Heart left ventricle (tissue), 16 donors: ENCODE data around the gene LMBR1. TPM values are rescaled to one million over a fixed set of nuclear protein-coding genes. Genes with fewer than 3 reads are reported as not detected.

ENCODE experiments used
- ATAC-seq, 4 donors: fragments of 200-7000 bp; cut with Tn5 transposase; one replicate each; pipeline ENCODE4 v1.9.1; 2020 to 2022; ENCODE audit warnings: moderate library complexity in 4 of 4, mild to moderate bottlenecking in 3 of 4, moderate number of reproducible peaks in 1 of 4
- DNase-seq, 5 donors: peaks; one replicate each; pipeline ENCODE4 v3.0.0-alpha.2; 2020
- H3K27ac ChIP-seq, 12 donors: fragments of 200-600 bp; sonication (generic) in 4 of 12; one replicate each; pipeline versions ENCODE4 v1.5.0 to v1.8.0; 2016 to 2022; ENCODE audit warnings: mild to moderate bottlenecking in 2 of 12
- H3K27me3 ChIP-seq, 9 donors: fragments of 200-600 bp; sonication (generic) in 2 of 9; one replicate each; pipeline versions ENCODE4 v1.5.1 to v1.8.0; 2016 to 2022; ENCODE audit warnings: mild to moderate bottlenecking in 3 of 9
- H3K36me3 ChIP-seq, 9 donors: fragments of 200-600 bp; sonication (generic) in 2 of 9; one replicate each; pipeline versions ENCODE4 v1.5.0 to v1.8.0; 2018 to 2022; ENCODE audit warnings: mild to moderate bottlenecking in 2 of 9
- H3K4me1 ChIP-seq, 12 donors: fragments of 200-600 bp; sonication (generic) in 4 of 12; one replicate each; pipeline versions ENCODE4 v1.5.0 to v1.8.0; 2016 to 2022; ENCODE audit warnings: mild to moderate bottlenecking in 3 of 12
- H3K4me3 ChIP-seq, 12 donors: fragments of 200-600 bp; sonication (generic) in 4 of 12; one replicate each; pipeline versions ENCODE4 v1.5.0 to v1.8.0; 2017 to 2022; ENCODE audit warnings: mild to moderate bottlenecking in 9 of 12, moderate library complexity in 4 of 12
- H3K9me3 ChIP-seq, 12 donors: fragments of 200-600 bp; sonication (generic) in 4 of 12; one replicate each; pipeline versions ENCODE4 v1.5.0 to v1.8.0; 2016 to 2022; ENCODE audit warnings: mild to moderate bottlenecking in 1 of 12
- CTCF ChIP-seq, 12 donors: fragments of 200-600 bp; sonication (generic) in 4 of 12; IDR thresholded peaks; one replicate each; pipeline versions ENCODE4 v1.5.0 to v1.8.0; 2018 to 2022; ENCODE audit warnings: antibody characterized with exemption in 12 of 12, mild to moderate bottlenecking in 5 of 12
- POLR2A ChIP-seq, 2 donors: fragments of 450-650 bp; IDR thresholded peaks; one replicate each; pipeline ENCODE4 v1.6.1; 2017; ENCODE audit warnings: antibody characterized with exemption in 2 of 2, mild to moderate bottlenecking in 2 of 2, moderate library complexity in 2 of 2
- WGBS, 4 donors: extraction: QIAGEN DNeasy Blood & Tissue Kit in 2 of 4; methylation state at CpG; one replicate each; pipeline versions ENCODE4 v1.1.5 to v1.1.7; 2013 to 2018; 5-methylcytosine and 5-hydroxymethylcytosine counted together
- intact Hi-C, 10 donors: fragments of 100-400 bp; cut with DNase I; formaldehyde crosslinking; loops; one replicate each; pipeline versions ENCODE4 v1.11.1 to v1.14.2; 2022
- polyA plus RNA-seq, 2 donors: library from polyadenylated mRNA; stranded (reverse); fragments of 200-250 nt; gene quantifications; one replicate each; pipeline ENCODE4 v1.2.3, GENCODE V29; 2013
- total RNA-seq, 9 donors: library from RNA; depleted of rRNA in 2 of 9; stranded (reverse); fragments of >200 nt in 2 of 9; fragmentation: NEBNext Ultra II Directional in 3 of 9; extraction: Animal tissue kit (Norgen Biotek cat#: 25700) in 3 of 9; gene quantifications; one replicate each; pipeline versions ENCODE4 v1.1.0 to v1.2.4, GENCODE V29; 2016 to 2023
- donor health status: ischemic (EF 13 %, LVEDD 7.1; RV severe dilation, severe dysfunction).
- donor health status: healthy with polysubstance abuse.
- donor health status: DM: no; HTN: yes; CAD: no.
- donor health status: DM: no; HTN: no; CAD: no.
- donor health status: ischemic (EF 25% LVEDD 6.9; RV normal size, moderate dysfunction).
- donor health status: ischemic (EF 25% LVEDD 5.7; RV mildly dilated, moderate dysfunction).
- donor health status: healthy.
- donor health status: DM: yes; HTN: yes; CAD: no.
- donor health status: ischemic (EF 35%, LVEDD 5.7; RV mildly dilated, moderate dysfunction).
- donor health status: nonischemic (EF 11% LVEDD 7.7; RV severe dilation, severe dysfunction).
- donor health status: DM: yes; HTN: yes; CAD: no.
- donor health status: PGD.
- donor health status: ischemic (EF 29% LVEDD 5.4; RV normal size, mild dysfunction).
- donor health status: nonischemic (EF 23%, LVEDD 6.1; RV moderate dilation, normal function).

LMBR1 gene
- total and polyA plus RNA-seq, 11 donors = 5.8 to 51.9 (median 37.1) TPM

GRCh38 chr7:156684251-156684650 is 208.7 kb downstream of the LMBR1 start:
- ATAC-seq (no peak), DNase-seq (no peak)
- Histone ChIP-seq H3K4me1 (no peaks in the 10 kb centered on the region), H3K9me3 (no peaks in the 10 kb centered on the region), H3K36me3 (peaks cover 0 to 54% (median 32%) of the 10 kb centered on the region in 9 donors), H3K4me3 (no peak overlapping the region), H3K27me3 (no peaks in the 10 kb centered on the region), H3K27ac (no peak overlapping the region)
- WGBS, 4 donors = 87 to 96% (median 91%) methylated on average over 9 to 10 of the region's 10 CpGs
- intact Hi-C loops = no loop called here
- TF ChIP-seq POLR2A (IDR thresholded peaks at IDR 0.05) = no peak
- TF ChIP-seq CTCF (IDR thresholded peaks at IDR 0.05) = no peak

GRCh38 chr7:156682928-156683327 is 210.1 kb downstream of the LMBR1 start:
- peaks cover 0 to 68% (median 46%) of the 10 kb centered on the region in 9 donors for H3K36me3 ChIP-seq

GRCh38 chr7:156680281-156680680 is 212.7 kb downstream of the LMBR1 start:
- DNase-seq = no peak
- intact Hi-C loops = no loop called here
- H3K36me3 ChIP-seq = peaks cover 0 to 87% (median 70%) of the 10 kb centered on the region in 9 donors

More at GRCh38 chr7:156682928-156683327, 210.1 kb downstream of the LMBR1 start:
- TF ChIP-seq POLR2A (IDR thresholded peaks at IDR 0.05) = no peak
- TF ChIP-seq CTCF (IDR thresholded peaks at IDR 0.05) = no peak
- intact Hi-C loops = no loop called here
- Histone ChIP-seq H3K9me3 (no peaks in the 10 kb centered on the region), H3K4me3 (no peak overlapping the region), H3K4me1 (no peaks in the 10 kb centered on the region), H3K27me3 (no peaks in the 10 kb centered on the region), H3K27ac (no peak overlapping the region)
- WGBS, 4 donors = 91 to 97% (median 94%) methylated on average over 2 of the region's 2 CpGs
- no peak for ATAC-seq
- DNase-seq = no peak

GRCh38 chr7:156677374-156678054 is 215.5 kb downstream of the LMBR1 start:
- H3K4me3 ChIP-seq = no peak overlapping the region
- no peaks in the 10 kb centered on the region for H3K27me3 ChIP-seq
- no peak for DNase-seq
- peaks cover 0 to 87% (median 67%) of the 10 kb centered on the region in 9 donors for H3K36me3 ChIP-seq
- no peak for TF ChIP-seq POLR2A (IDR thresholded peaks at IDR 0.05)
- TF ChIP-seq CTCF (IDR thresholded peaks at IDR 0.05) = no peak
- no peaks in the 10 kb centered on the region for H3K4me1 ChIP-seq
- H3K9me3 ChIP-seq = no peaks in the 10 kb centered on the region
- no peak for ATAC-seq
- intact Hi-C loops = no loop called here
- 81 to 85% (median 82%) methylated on average over 9 of the region's 9 CpGs for WGBS, 4 donors
- no peak overlapping the region for H3K27ac ChIP-seq

More at GRCh38 chr7:156680281-156680680, 212.7 kb downstream of the LMBR1 start:
- no peak for TF ChIP-seq POLR2A (IDR thresholded peaks at IDR 0.05)
- TF ChIP-seq CTCF (IDR thresholded peaks at IDR 0.05) = no peak
- Histone ChIP-seq H3K4me1 (no peaks in the 10 kb centered on the region), H3K9me3 (no peaks in the 10 kb centered on the region), H3K27ac (no peak overlapping the region), H3K27me3 (no peaks in the 10 kb centered on the region), H3K4me3 (no peak overlapping the region)
- WGBS, 4 donors = 44 to 96% (median 94%) methylated on average over 1 of the region's 1 CpG
- no peak for ATAC-seq
